ENCODE measurements around the gene OSBPL5. TPM values are rescaled to one million over a fixed set of nuclear protein-coding genes. Genes with fewer than 3 reads are reported as not detected.
A peak's percentile ranks its signal among the peaks of the same experiment; 100 is the strongest.

The OSBPL5 gene
- total and polyA plus RNA-seq, 9 of the 15 experiments (the other 6 are each of a cell fraction or from before 2014, with no cell fraction given): 0.06 to 14.8 (median 3.2) TPM

DNA sequence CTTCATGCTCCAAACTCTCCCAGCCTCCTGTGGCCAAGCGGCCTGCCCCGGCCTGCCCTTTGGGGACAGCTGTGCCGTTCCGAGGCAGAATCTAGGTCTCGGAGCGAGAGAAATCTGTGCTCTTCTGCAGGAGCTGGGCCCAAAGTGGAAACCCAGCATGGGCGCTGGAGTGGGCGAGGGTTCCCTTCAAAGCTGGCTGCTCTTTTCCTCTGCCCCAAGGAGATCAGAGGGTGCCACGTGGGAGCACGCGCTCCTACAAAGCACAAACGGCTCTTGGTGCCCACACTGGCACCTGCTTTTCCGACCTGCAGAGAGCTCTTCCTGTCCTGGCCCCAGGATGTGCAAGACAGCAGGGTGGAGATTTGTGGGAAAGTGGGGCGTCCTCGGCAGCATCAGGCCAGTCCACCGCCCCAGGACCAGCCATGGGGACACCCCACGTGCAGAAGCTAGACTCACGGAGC lies 6.9 kb downstream of the OSBPL5 start:
- H3K79me2 ChIP-seq (ENCODE audit: control insufficient read depth, insufficient read depth, low read length): peaks cover 27% of the 10 kb centered on the region
- DNase-seq (ENCODE audit: extremely low read depth in 1 of 4, low spot score in 3 of 4): no peak
- H3K9me3 ChIP-seq (replicated peaks; ENCODE audit: control insufficient read depth, insufficient read depth, low read depth, low read length): no peaks in the 10 kb centered on the region
- BruUV-seq (replicated peaks): no TSS peak
- H3K9me1 ChIP-seq (ENCODE audit: control insufficient read depth, insufficient read depth, low read length): peaks cover 10% of the 10 kb centered on the region
- no peak overlapping the region for H3K4me2 ChIP-seq (ENCODE audit: insufficient read depth, low read length)
- no peak for TF ChIP-seq ZBTB8A (IDR thresholded peaks at IDR 0.05; ENCODE audit: partially characterized antibody)
- TF ChIP-seq, protein P1, sequence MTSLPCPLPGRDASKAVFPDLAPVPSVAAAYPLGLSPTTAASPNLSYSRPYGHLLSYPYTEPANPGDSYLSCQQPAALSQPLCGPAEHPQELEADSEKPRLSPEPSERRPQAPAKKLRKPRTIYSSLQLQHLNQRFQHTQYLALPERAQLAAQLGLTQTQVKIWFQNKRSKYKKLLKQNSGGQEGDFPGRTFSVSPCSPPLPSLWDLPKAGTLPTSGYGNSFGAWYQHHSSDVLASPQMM (CRISPR knock-in tag; IDR thresholded peaks at IDR 0.05): no peak
- TF ChIP-seq ZNF609 (CRISPR knock-in tag; IDR thresholded peaks at IDR 0.05; ENCODE audit: borderline replicate concordance): no peak
- CTCF ChIA-PET (ENCODE audit: low intra/inter-chr PET ratio): no interaction called here
- H3K4me1 ChIP-seq (replicated peaks in 1 of 2; ENCODE audit: control insufficient read depth in 2 of 2, insufficient read depth in 2 of 2, low read length in 2 of 2): peaks cover 17 to 75% of the 10 kb centered on the region in 2 experiments
- no peak overlapping the region for H2AFZ ChIP-seq (ENCODE audit: low read depth, low read length)
- intact Hi-C loops (cut with micrococcal nuclease) (no loop called here), in situ Hi-C loops (cut with MboI) (no loop called here)
- no peak for FAIRE-seq
- no peaks in the 10 kb centered on the region for H3K36me3 ChIP-seq (ENCODE audit: control insufficient read depth, insufficient read depth, low read length)
- 79% methylated on average over 17 of the region's 18 CpGs for WGBS (ENCODE audit: insufficient coverage, low coverage, missing lambda C conversion rate)
- no peak overlapping the region for H3K4me3 ChIP-seq
- H4K20me1 ChIP-seq (replicated peaks; ENCODE audit: control insufficient read depth, insufficient read depth, low read length): peaks cover 33% of the 10 kb centered on the region
- peak overlapping the region in 1 of 2 experiments; percentile 68; a peak in 1 of 4 replicates for H3K9ac ChIP-seq (ENCODE audit: insufficient read depth in 1 of 2, low read depth in 2 of 2, low read length in 2 of 2)
- no peak overlapping the region for H3K27ac ChIP-seq (ENCODE audit: extremely low read depth, low read depth, low read length)
- POLR2A ChIA-PET: interaction anchor here (1.1 to 1.2 kb wide), 2 partner anchors 8 to 11 kb away, joined by 3 to 4 read pairs; no protein-coding TSS in a partner anchor
- H3K27me3 ChIP-seq (ENCODE audit: control insufficient read depth in 2 of 2, insufficient read depth in 2 of 2, low read length in 2 of 2): no peaks in the 10 kb centered on the region
- ATAC-seq: no peak
